OCI-LY3 (cell line): Measurements from ENCODE around the gene GPR3.

Experiments
- CTCF ChIP-seq: fragments of 200-600, 300-600 bp; sonication (generic); IDR thresholded peaks from 2 replicates; pipeline ENCODE4 v1.5.1; 2014; ENCODE audit warnings: antibody characterized with exemption, low read length, low read depth
- EZH2phosphoT487 ChIP-seq: fragments of 200-600 bp; shearing (Covaris generic); IDR thresholded peaks from 2 replicates; pipeline ENCODE4 v1.6.1; 2018; ENCODE audit warnings: antibody characterized with exemption, mixed run types, low read depth

- TF ChIP-seq CTCF: no peak
- no peak for TF ChIP-seq EZH2phosphoT487
Observed at GRCh38 chr1:27406362-27406680, 13.9 kb downstream of the GPR3 start.
